Measurements from ENCODE around the gene DAAM1.

The DAAM1 gene

GRCh38 chr14:59314953-59315599 is 126.6 kb downstream of the DAAM1 start:
- DNase-seq (ENCODE audit: low read depth) = no peak

GRCh38 chr14:59316151-59316830 is 127.8 kb downstream of the DAAM1 start:
- DNase-seq (ENCODE audit: low read depth) = no peak

- no peak for DNase-seq (ENCODE audit: low read depth)
Observed at GRCh38 chr14:59317346-59317745, 128.9 kb downstream of the DAAM1 start.

- DNase-seq (ENCODE audit: low read depth) = no peak
Observed at GRCh38 chr14:59317798-59318505, 129.5 kb downstream of the DAAM1 start.

- no peak for DNase-seq (ENCODE audit: low read depth)
Observed at GRCh38 chr14:59318908-59319307, 130.4 kb downstream of the DAAM1 start.

- DNase-seq (ENCODE audit: low read depth) = no peak
Observed at GRCh38 chr14:59320361-59320760, 131.9 kb downstream of the DAAM1 start.

GRCh38 chr14:59320763-59321625 is 132.5 kb downstream of the DAAM1 start:
- DNase-seq (ENCODE audit: low read depth) = no peak

GRCh38 chr14:59321626-59321949 is 133.1 kb downstream of the DAAM1 start:
- DNase-seq (ENCODE audit: low read depth) = no peak

GRCh38 chr14:59325906-59326305 is 137.4 kb downstream of the DAAM1 start:
- DNase-seq (ENCODE audit: low read depth) = no peak

- no peak for DNase-seq (ENCODE audit: low read depth)
Observed at GRCh38 chr14:59328454-59328853, 140.0 kb downstream of the DAAM1 start.

- no peak for DNase-seq (ENCODE audit: low read depth)
Observed at GRCh38 chr14:59330455-59330854, 142.0 kb downstream of the DAAM1 start.

- DNase-seq (ENCODE audit: low read depth) = no peak
Observed at GRCh38 chr14:59331217-59331616, 142.8 kb downstream of the DAAM1 start.

- no peak for DNase-seq (ENCODE audit: low read depth)
Observed at GRCh38 chr14:59332727-59333126, 144.3 kb downstream of the DAAM1 start.

- no peak for DNase-seq (ENCODE audit: low read depth)
Observed at GRCh38 chr14:59333235-59333634, 144.8 kb downstream of the DAAM1 start.

- DNase-seq (ENCODE audit: low read depth) = no peak
Observed at GRCh38 chr14:59333668-59334067, 145.2 kb downstream of the DAAM1 start.

GRCh38 chr14:59334253-59334652 is 145.8 kb downstream of the DAAM1 start:
- no peak for DNase-seq (ENCODE audit: low read depth)

GRCh38 chr14:59336098-59336497 is 147.6 kb downstream of the DAAM1 start:
- DNase-seq (ENCODE audit: low read depth) = no peak

GRCh38 chr14:59336706-59337105 is 148.2 kb downstream of the DAAM1 start:
- no peak for DNase-seq (ENCODE audit: low read depth)

GRCh38 chr14:59337141-59337611 is 148.7 kb downstream of the DAAM1 start:
- no peak for DNase-seq (ENCODE audit: low read depth)

GRCh38 chr14:59338761-59339160 is 150.3 kb downstream of the DAAM1 start:
- DNase-seq (ENCODE audit: low read depth) = no peak

- DNase-seq (ENCODE audit: low read depth) = no peak
Observed at GRCh38 chr14:59339524-59340330, 151.3 kb downstream of the DAAM1 start.

Data from activated gamma-delta T cell treated with anti-CD3 and anti-CD28 coated beads, Interleukin-2, amount 50 U/mL, for 16 hours (primary cell).